ENCODE measurements around the gene ZPBP.
"Not testable (repeated sequence)": the region's sequence is repeated elsewhere in the genome, so short reads cannot be mapped to it uniquely, and the experiment has no call there.

ZPBP gene

GRCh38 chr7:50092579-50093491 is at the start of gene ZPBP:
ZPBP (minus strand) TSS chr7:50093246; CDS start chr7:50093194, 52 bp downstream.
- peak; percentile 73 for DNase-seq

- DNase-seq: peak; percentile 70
Observed at GRCh38 chr7:50142425-50143017, 49.5 kb upstream of the ZPBP start.

- no peak for DNase-seq
Observed at GRCh38 chr7:50141854-50142253, 48.8 kb upstream of the ZPBP start.

DNA sequence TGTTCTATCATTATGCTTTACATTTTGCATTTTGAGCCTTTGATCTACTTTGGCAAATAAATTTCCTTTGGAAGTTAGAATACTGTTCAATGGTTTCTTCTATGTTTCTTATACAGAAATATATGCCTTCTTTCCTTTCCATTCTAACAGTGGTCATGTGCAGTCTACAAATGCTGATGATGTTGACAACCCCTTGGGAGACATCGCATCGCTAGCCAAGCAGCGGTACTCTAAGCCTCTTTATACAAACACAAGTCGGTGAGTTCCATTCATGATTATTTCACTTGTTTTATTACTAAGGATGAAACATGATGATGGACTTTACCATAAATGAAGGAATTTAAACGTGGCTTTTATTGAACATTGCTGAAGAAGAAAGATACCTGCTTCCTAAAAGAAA is 48.1 kb upstream of the ZPBP start:
- DNase-seq: no peak

DNA sequence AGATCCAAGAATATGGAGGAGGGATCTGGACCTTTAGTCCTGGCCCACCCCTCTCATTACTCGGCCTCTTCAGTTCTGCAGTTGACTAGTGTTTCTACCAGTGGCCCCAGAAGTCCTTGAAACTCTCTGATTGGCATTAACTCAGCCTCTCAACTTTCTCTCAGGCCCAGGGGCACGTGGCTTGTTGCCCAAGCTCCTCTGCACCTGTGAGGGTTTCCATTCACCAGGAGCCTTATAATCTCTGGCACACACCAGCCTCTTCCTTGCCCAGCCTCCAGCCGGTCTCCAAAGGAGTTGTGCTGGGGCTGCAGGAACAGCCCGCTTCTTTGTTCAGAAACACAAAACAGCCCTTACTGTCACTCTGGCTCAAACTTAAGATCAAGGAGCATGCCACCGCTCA is 47.6 kb upstream of the ZPBP start:
- no peak for DNase-seq

DNA sequence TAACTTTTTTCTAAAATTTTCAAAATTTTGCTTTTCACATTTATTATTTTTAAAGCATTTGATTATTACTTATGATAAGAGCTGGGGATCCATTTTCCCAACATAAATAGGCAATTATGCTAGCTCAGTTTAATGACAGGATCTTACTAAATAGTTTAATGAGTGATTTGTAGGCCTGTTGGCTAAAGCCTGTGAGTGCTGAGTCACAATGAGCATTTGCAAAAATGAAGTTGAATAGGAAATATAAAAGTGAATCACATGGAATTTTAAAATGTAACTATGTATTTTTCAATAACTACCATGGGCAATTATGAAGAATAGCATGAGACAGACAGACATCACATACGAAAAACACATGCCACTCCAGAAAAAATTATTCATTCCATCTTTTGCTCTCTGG is 45.1 kb upstream of the ZPBP start:
- DNase-seq: no peak

DNA sequence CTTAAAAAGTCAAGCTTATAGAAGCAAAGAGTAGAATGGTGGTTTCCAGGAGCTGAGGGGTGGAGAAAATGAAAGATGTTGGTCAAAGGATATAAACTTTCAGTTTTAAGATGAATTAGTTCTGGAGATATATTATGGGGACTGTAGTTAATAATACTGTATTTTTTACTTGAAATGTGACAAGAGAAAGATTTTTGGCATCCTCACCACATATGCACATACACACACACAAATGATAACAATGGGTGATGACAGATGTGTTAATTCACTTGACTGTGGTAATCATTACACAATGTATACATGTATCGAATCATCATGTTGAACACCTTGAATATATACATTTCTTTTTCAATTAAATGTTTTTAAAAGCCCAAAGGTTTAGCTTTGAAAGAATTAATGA is 32.7 kb upstream of the ZPBP start:
- no peak for DNase-seq

DNA sequence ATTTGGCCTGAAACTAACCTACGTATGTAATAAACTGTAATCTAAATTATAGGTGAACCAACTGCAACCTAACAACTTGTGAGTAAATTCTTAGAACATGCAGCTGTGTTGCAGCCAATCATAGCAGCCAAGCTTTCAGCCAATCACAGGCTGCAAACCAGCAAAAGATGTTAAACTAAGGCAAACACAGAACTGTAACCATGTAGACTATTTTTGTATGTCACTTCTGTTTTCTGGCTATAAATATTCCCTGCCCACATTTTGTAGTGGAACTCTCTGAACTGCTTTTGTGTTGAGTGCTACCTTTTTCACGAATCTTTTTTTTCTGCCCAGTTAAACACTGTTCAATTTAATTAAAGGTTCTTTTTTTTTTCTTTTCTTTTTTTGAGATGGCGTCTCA is 28.2 kb upstream of the ZPBP start:
- DNase-seq: no peak

GRCh38 chr7:50119815-50120637 is 27.0 kb upstream of the ZPBP start:
- peak; percentile 38 for DNase-seq

GRCh38 chr7:50112250-50112649 is 19.2 kb upstream of the ZPBP start:
- DNase-seq: no peak

DNA sequence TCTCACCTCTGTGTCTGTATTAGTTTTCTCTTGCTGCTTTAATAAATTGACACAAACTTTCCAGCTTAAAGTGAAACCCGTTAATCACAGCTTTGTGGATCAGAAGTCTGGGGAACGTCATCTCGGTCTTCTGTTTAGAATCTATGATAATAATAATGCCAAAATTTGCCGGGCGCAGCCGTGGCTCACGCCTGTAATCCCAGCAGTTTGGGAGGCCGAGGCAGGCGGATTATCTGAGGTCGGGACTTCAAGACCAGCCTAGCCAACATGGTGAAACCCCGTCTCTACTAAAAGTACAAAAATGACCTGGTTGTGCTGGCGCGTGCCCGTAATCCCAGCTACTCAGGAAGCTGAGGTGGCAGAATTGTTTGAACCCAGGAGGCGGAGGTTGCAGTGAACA is 8.8 kb upstream of the ZPBP start:
- DNase-seq: no peak

GRCh38 chr7:50095634-50096033 is 2.6 kb upstream of the ZPBP start:
- DNase-seq: no peak

DNA sequence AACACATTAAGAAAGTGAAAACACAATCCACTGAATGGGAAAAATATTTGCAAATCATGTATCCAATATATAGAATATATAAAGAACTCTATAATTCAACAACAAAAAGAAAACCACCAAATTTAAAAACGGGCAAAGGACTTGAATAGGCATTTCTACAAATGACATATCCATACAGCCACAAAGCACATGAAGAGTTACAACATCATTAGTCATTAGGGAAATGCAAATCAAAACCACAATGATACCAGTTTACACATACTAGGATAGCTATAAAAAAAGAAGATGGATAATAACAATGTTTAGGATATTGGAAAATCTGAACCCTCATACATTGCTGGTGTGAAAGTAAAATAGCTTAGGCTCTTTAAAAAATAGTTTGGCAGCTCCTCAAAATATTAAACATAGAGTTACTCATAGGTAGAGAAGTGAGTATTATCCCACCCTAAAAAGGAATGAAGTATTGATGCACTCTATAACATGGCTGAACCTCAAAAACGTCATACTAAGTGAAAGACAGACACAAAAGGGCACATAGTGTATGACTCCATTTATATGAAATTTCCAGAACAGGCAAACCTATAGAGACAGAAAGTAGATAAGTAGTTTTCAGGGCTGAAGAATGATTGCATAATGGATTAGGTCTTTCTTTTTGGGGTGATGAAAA is 4.5 kb downstream of the ZPBP start:
- no peak for DNase-seq

- no peak for DNase-seq
Observed at GRCh38 chr7:50085344-50085743, 7.7 kb downstream of the ZPBP start.

- no peak for DNase-seq
Observed at GRCh38 chr7:50073093-50073492, 20.0 kb downstream of the ZPBP start.

DNA sequence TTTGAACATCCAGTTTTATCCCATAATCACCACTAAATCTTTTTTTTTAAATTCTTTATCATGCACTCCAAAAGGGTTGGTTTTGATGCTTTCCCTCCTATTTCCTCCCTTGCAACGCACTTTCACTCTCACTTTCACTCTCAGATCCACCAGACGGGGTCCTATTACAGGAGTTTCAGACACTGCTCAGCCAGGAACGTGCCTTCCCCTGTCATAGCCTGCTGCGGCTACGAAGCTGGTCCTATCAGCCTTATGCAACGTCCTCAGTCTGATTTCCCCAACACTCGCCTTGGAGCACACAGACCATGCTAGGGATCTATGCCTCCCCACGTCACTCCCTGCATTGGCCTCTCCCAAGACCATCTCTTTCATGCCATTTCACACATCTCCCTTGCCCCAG is 23.4 kb downstream of the ZPBP start:
- DNase-seq: no peak

DNA sequence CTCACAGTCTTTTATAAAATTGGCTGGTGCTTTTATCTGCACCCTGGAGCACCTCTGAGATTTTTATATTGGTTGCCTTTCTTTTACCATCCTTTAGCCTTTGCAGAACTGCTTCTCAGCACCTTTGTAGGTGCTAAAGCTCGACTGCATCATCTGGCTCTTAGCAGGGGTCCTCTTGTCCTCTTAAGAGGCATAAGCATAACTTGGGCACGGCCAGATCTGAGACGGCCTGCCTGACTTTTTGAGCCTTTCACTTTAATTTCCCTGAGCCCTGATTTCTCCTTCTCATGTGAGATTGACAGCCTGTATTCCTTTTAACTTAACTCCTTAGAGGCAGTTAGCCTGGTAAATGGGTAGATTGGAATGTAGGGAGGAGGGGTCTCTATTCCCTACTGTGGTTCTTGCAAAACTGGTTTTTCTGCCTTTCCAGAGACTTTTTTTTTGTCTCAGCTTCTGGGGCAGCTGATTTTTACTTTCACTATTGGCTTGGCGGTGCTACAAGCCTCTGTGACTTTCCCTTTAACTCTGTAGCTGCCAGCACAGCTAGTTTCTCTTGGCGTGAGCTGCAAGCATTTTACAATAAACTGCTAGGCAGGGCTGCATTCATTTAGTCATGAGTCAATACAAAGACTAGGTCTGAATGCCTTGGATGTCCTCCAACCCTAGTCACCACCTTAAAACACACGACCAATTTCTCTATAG is 24.0 kb downstream of the ZPBP start:
- DNase-seq: peak; percentile 9

DNA sequence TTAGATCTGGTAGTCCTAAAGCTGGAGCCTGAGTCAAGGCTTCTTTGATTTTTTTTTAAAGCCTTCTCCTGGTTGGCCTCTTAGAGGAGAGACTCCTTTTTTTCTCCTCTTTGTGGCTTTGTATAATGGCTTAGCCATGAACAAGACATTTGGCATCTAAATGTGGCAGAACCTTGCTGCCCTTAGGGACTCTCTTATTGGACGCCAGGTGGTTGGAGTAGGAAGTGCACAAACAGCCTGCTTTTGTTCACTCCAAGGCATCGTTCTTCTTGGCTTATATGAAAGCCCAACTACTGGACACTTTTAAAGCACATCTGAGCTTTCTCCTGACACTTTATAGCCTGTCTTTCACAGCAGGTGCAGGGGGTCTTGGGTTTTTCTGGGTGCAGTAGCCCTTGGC is 25.0 kb downstream of the ZPBP start:
- DNase-seq: peak; percentile 35

- DNase-seq: peak; percentile 49
Observed at GRCh38 chr7:50062951-50063350, 30.1 kb downstream of the ZPBP start.

GRCh38 chr7:50056131-50056530 is 36.9 kb downstream of the ZPBP start:
- DNase-seq: no peak

DNA sequence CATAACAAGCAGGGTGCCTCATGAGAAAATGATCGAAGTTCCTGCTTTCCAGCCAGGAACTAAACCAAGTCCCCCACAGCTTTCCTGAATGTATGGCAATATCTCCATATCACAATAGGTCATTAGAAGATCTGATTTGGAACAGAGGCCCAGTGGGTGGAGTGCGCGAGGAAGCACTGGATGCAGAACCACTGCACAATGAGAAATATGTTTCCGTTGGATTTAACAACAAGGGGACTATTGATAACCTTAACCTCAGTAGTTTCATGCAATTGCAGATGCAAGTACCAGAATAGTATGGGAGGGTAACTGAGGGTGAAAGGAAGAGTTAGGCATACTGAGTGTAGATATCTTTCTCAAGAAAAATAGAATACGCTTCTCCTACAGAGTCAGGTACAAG is 45.3 kb downstream of the ZPBP start:
- no peak for DNase-seq

DNA sequence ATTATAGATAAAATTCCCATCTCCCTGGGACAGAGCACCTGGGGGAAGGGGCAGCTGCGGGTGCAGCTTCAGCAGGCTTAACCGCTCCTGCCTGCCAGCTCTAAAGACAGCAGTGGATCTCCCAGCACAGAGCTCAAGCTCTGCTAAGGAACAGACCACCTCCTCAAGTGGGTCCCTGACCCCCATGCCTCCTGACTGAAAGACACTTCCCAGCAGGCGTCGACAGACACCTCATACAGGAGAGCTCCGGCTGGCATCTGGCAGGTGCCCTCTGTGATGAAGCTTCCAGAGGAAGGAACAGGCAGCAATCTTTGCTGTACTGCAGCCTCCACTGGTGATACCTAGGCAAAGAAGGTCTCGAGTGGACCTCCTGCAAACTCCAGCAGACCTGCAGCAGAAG is 51.9 kb downstream of the ZPBP start:
- not testable (repeated sequence) for DNase-seq

Measured in hematopoietic multipotent progenitor cell treated with erythropoietin and hydrocortisone succinate and interleukin-3 and kit ligand, for 8 days (in vitro differentiated cells).